Endothelial cell (in vitro differentiated cells): ENCODE results near the gene TNN. TPM values are rescaled to one million over a fixed set of nuclear protein-coding genes. Genes with fewer than 3 reads are reported as not detected.

Experiments used
- DNase-seq: peaks from one replicate; pipeline ENCODE4 v3.0.0; 2021; ENCODE audit warnings: low spot score
- H3K27ac Mint-ChIP-seq: one replicate; pipeline ENCODE4 v1.8.0; 2021; ENCODE audit warnings: mixed read lengths, inconsistent platforms; ENCODE audit not compliant: unreplicated experiment
- H3K27me3 Mint-ChIP-seq: one replicate; pipeline ENCODE4 v1.8.0; 2021; ENCODE audit warnings: mild to moderate bottlenecking, moderate library complexity, mixed read lengths, inconsistent platforms; ENCODE audit not compliant: unreplicated experiment
- H3K36me3 Mint-ChIP-seq: one replicate; pipeline ENCODE4 v1.8.0; 2021; ENCODE audit warnings: mild to moderate bottlenecking, low read depth, mixed read lengths, inconsistent platforms; ENCODE audit not compliant: unreplicated experiment
- H3K4me1 Mint-ChIP-seq: one replicate; pipeline ENCODE4 v1.8.0; 2021; ENCODE audit warnings: mild to moderate bottlenecking, mixed read lengths, inconsistent platforms; ENCODE audit not compliant: unreplicated experiment
- H3K4me3 Mint-ChIP-seq: one replicate; pipeline ENCODE4 v1.8.0; 2021; ENCODE audit warnings: mild to moderate bottlenecking, mixed read lengths, inconsistent platforms; ENCODE audit not compliant: unreplicated experiment
- H3K9me3 Mint-ChIP-seq: one replicate; pipeline ENCODE4 v1.8.0; 2021; ENCODE audit warnings: mixed read lengths, inconsistent platforms; ENCODE audit not compliant: unreplicated experiment
- total RNA-seq: library from RNA; stranded (reverse); fragmentation: NEBNext Ultra II Directional; extraction: Animal tissue kit (Norgen Biotek cat#: 25700); gene quantifications from one replicate; pipeline ENCODE4 v1.2.1, GENCODE V29; 2021; ENCODE audit not compliant: unreplicated experiment
- TF ChIP-seq, protein P1 (sequence below): fragments of 200-600 bp; sonication (generic); IDR thresholded peaks from one replicate; pipeline ENCODE4 v1.5.0; 2021; ENCODE audit warnings: antibody characterized with exemption; ENCODE audit not compliant: unreplicated experiment

Gene TNN
- total RNA-seq, 1 donor from 2014 or later, result 4.1 TPM

DNA sequence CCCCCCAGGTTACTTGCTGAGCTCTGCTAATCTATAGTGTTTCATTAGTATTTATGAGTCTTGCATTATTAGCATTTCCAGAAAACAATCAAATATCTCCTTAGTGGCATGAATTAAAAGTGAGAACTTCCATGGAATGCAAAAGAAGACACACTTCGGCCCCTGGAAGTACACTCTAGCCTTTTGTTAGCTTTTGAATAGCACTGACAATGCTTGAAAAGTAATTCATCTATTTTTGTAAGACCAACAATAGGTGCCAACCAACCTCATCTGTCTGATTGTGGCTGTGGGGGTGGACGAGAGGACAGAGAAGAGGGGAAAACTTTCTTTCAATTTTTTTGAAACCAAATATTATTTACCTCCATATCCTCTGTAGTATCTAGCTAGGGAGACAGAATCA, 97.1 kb downstream of the TNN start:
- Mint-ChIP-seq H3K27me3 (peaks cover 6% of the 10 kb centered on the region), H3K27ac (no peak overlapping the region), H3K4me1 (peaks cover 4% of the 10 kb centered on the region), H3K4me3 (no peak overlapping the region), H3K36me3 (peaks cover 6% of the 10 kb centered on the region), H3K9me3 (no peaks in the 10 kb centered on the region)
- TF ChIP-seq, protein P1, sequence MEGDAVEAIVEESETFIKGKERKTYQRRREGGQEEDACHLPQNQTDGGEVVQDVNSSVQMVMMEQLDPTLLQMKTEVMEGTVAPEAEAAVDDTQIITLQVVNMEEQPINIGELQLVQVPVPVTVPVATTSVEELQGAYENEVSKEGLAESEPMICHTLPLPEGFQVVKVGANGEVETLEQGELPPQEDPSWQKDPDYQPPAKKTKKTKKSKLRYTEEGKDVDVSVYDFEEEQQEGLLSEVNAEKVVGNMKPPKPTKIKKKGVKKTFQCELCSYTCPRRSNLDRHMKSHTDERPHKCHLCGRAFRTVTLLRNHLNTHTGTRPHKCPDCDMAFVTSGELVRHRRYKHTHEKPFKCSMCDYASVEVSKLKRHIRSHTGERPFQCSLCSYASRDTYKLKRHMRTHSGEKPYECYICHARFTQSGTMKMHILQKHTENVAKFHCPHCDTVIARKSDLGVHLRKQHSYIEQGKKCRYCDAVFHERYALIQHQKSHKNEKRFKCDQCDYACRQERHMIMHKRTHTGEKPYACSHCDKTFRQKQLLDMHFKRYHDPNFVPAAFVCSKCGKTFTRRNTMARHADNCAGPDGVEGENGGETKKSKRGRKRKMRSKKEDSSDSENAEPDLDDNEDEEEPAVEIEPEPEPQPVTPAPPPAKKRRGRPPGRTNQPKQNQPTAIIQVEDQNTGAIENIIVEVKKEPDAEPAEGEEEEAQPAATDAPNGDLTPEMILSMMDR, result no peak
- no peak for DNase-seq

- H3K9me3 Mint-ChIP-seq, result no peaks in the 10 kb centered on the region
- H3K27me3 Mint-ChIP-seq, result peaks cover 7% of the 10 kb centered on the region
- no peak overlapping the region for H3K4me3 Mint-ChIP-seq
- H3K36me3 Mint-ChIP-seq, result peaks cover 5% of the 10 kb centered on the region
- TF ChIP-seq, protein P1, result no peak
- H3K27ac Mint-ChIP-seq, result no peak overlapping the region
- H3K4me1 Mint-ChIP-seq, result peaks cover 10% of the 10 kb centered on the region
- no peak for DNase-seq
Observed at GRCh38 chr1:175166746-175167145, 99.1 kb downstream of the TNN start.

GRCh38 chr1:175167861-175168260, 100.2 kb downstream of the TNN start:
- H3K27ac Mint-ChIP-seq, result no peak overlapping the region
- H3K9me3 Mint-ChIP-seq, result no peaks in the 10 kb centered on the region
- no peak overlapping the region for H3K4me3 Mint-ChIP-seq
- peaks cover 5% of the 10 kb centered on the region for H3K36me3 Mint-ChIP-seq
- no peak for DNase-seq
- H3K4me1 Mint-ChIP-seq, result peaks cover 10% of the 10 kb centered on the region
- TF ChIP-seq, protein P1, result no peak
- peaks cover 7% of the 10 kb centered on the region for H3K27me3 Mint-ChIP-seq

- Mint-ChIP-seq H3K27ac (no peak overlapping the region), H3K36me3 (peaks cover 5% of the 10 kb centered on the region), H3K27me3 (peaks cover 7% of the 10 kb centered on the region), H3K4me1 (peaks cover 10% of the 10 kb centered on the region), H3K9me3 (no peaks in the 10 kb centered on the region), H3K4me3 (no peak overlapping the region)
- DNase-seq, result no peak
- TF ChIP-seq, protein P1, result no peak
Observed at GRCh38 chr1:175168782-175169181, 101.1 kb downstream of the TNN start.

DNA sequence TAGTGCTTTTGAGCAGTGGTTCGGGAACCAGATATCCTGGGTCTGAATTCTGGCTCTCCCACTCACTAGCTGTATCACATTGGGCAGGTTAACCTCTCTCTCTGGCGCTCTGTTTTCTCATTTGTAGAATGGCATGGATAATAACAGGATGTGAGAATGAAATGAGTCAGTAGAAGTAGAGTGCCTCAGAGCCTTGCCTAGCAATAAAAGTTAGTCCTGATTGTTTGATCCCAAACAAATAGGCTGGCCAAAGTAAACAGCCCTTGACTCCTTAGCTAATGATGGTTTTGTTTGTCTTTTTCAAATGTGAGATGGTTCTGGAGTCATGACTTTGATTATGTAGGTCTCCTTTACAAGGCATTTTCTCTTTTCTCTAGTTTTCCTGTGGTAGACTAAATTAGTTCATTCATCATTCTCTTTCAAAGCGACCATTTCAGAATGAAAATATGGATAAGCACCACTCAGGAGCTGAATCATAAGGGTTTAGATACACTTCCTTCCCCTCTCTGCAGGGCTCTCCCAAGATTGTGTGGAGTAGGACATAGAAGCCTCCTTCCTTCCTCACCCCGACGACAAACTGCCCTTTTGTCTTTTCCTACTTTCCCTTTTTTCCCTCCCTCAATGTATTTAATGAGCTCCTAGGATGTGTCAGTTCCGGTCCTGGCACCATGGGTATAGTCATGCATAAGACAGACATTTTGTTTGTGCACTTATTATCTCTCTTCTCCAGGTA, 101.8 kb downstream of the TNN start:
- no peak overlapping the region for H3K27ac Mint-ChIP-seq
- DNase-seq, result no peak
- peaks cover 5% of the 10 kb centered on the region for H3K36me3 Mint-ChIP-seq
- H3K9me3 Mint-ChIP-seq, result no peaks in the 10 kb centered on the region
- peaks cover 10% of the 10 kb centered on the region for H3K4me1 Mint-ChIP-seq
- H3K27me3 Mint-ChIP-seq, result peaks cover 7% of the 10 kb centered on the region
- TF ChIP-seq, protein P1, result no peak
- no peak overlapping the region for H3K4me3 Mint-ChIP-seq
